MCF 10A (cell line): ENCODE results near the gene AP3D1. TPM values are rescaled to one million over a fixed set of nuclear protein-coding genes. Genes with fewer than 3 reads are reported as not detected.

ENCODE experiments used
- BruUV-seq: library from RNA; stranded (reverse); fragments of 400-500 nt; replicated peaks from 2 replicates; lab custom pipeline; 2021; lab: Mats Ljungman, UMichigan
- CTCF ChIA-PET: fragments of 300-600 bp; sonication (Branson Sonifier 250); formaldehyde crosslinking; extraction: SDS; loops from one replicate; lab custom pipeline; 2021; ENCODE audit warnings: antibody characterized with exemption, inconsistent platforms; lab: Yijun Ruan, JAX
- POLR2A ChIA-PET: fragments of 300-600, 350-650 bp; sonication (Branson Sonifier 250); formaldehyde crosslinking; extraction: SDS; loops from one replicate; lab custom pipeline; 2020; ENCODE audit warnings: antibody characterized with exemption, inconsistent platforms; lab: Yijun Ruan, JAX
- DNase-seq: peaks from one replicate; pipeline ENCODE4 v3.0.0-alpha.2; 2018; ENCODE audit not compliant: unreplicated experiment
- H3K27ac Mint-ChIP-seq: one replicate; pipeline ENCODE4 v1.8.0; 2022; ENCODE audit warnings: mild to moderate bottlenecking, low read depth, mixed read lengths; ENCODE audit not compliant: unreplicated experiment
- H3K27me3 Mint-ChIP-seq: one replicate; pipeline ENCODE4 v1.8.0; 2022; ENCODE audit warnings: mixed read lengths; ENCODE audit not compliant: insufficient read depth, unreplicated experiment
- H3K36me3 Mint-ChIP-seq: one replicate; pipeline ENCODE4 v1.8.0; 2022; ENCODE audit warnings: mild to moderate bottlenecking, moderate library complexity, mixed read lengths; ENCODE audit not compliant: insufficient read depth, unreplicated experiment
- H3K4me1 Mint-ChIP-seq: one replicate; pipeline ENCODE4 v1.8.0; 2022; ENCODE audit warnings: mixed read lengths; ENCODE audit not compliant: insufficient read depth, unreplicated experiment
- H3K4me3 Mint-ChIP-seq: one replicate; pipeline ENCODE4 v1.8.0; 2022; ENCODE audit warnings: mild to moderate bottlenecking, moderate library complexity, mixed read lengths; ENCODE audit not compliant: unreplicated experiment
- H3K9me3 Mint-ChIP-seq: one replicate; pipeline ENCODE4 v1.8.0; 2022; ENCODE audit warnings: mixed read lengths; ENCODE audit not compliant: unreplicated experiment
- CTCF ChIP-seq: fragments of 200-600 bp; IDR thresholded peaks from one replicate; pipeline ENCODE4 v1.8.0; 2022; ENCODE audit warnings: antibody characterized with exemption, mild to moderate bottlenecking; ENCODE audit not compliant: unreplicated experiment
- intact Hi-C: fragments of 100-400 bp; cut with micrococcal nuclease; formaldehyde crosslinking; loops from 2 replicates; pipeline ENCODE4 v1.14.1; 2022
- total RNA-seq: library from RNA; stranded (reverse); gene quantifications from 2 replicates; pipeline ENCODE4 v1.2.3, GENCODE V29; 2022

The AP3D1 gene
- total RNA-seq, 1 experiment from 2014 or later, result 181 TPM

GRCh38 chr19:2097886-2098327 lies 53.5 kb downstream of the AP3D1 start:
- H3K4me3 Mint-ChIP-seq, result no peak overlapping the region
- H3K36me3 Mint-ChIP-seq, result peaks cover 32% of the 10 kb centered on the region
- POLR2A ChIA-PET, result interaction anchor here (0.6 kb wide), 1 partner anchor 121 kb away, joined by 6 read pairs; no protein-coding TSS in a partner anchor
- no peak overlapping the region for H3K27ac Mint-ChIP-seq
- H3K27me3 Mint-ChIP-seq, result no peaks in the 10 kb centered on the region
- intact Hi-C loops, result no loop called here
- CTCF ChIA-PET, result no interaction called here
- no peak for TF ChIP-seq CTCF
- peaks cover 5% of the 10 kb centered on the region for H3K4me1 Mint-ChIP-seq
- no peaks in the 10 kb centered on the region for H3K9me3 Mint-ChIP-seq
- no TSS peak for BruUV-seq
- DNase-seq, result no peak

GRCh38 chr19:2097203-2097885 lies 54.0 kb downstream of the AP3D1 start:
- H3K27me3 Mint-ChIP-seq, result no peaks in the 10 kb centered on the region
- peak overlapping the region; percentile 92 for H3K27ac Mint-ChIP-seq
- H3K36me3 Mint-ChIP-seq, result peaks cover 27% of the 10 kb centered on the region
- intact Hi-C loops, result no loop called here
- ChIA-PET CTCF (interaction anchor here (0.6 to 0.8 kb wide), 4 partner anchors 118 to 698 kb away, joined by 3 to 5 read pairs (median 4); partner anchors contain the start of gene LSM7), POLR2A (interaction anchor here (0.5 to 0.8 kb wide), 3 partner anchors 54 to 853 kb away, joined by 3 to 6 read pairs (median 3); partner anchors contain the start of gene AP3D1)
- no TSS peak for BruUV-seq
- no peak for TF ChIP-seq CTCF
- H3K4me3 Mint-ChIP-seq, result peak overlapping the region; percentile 70
- no peaks in the 10 kb centered on the region for H3K9me3 Mint-ChIP-seq
- H3K4me1 Mint-ChIP-seq, result peaks cover 5% of the 10 kb centered on the region
- no peak for DNase-seq

DNA sequence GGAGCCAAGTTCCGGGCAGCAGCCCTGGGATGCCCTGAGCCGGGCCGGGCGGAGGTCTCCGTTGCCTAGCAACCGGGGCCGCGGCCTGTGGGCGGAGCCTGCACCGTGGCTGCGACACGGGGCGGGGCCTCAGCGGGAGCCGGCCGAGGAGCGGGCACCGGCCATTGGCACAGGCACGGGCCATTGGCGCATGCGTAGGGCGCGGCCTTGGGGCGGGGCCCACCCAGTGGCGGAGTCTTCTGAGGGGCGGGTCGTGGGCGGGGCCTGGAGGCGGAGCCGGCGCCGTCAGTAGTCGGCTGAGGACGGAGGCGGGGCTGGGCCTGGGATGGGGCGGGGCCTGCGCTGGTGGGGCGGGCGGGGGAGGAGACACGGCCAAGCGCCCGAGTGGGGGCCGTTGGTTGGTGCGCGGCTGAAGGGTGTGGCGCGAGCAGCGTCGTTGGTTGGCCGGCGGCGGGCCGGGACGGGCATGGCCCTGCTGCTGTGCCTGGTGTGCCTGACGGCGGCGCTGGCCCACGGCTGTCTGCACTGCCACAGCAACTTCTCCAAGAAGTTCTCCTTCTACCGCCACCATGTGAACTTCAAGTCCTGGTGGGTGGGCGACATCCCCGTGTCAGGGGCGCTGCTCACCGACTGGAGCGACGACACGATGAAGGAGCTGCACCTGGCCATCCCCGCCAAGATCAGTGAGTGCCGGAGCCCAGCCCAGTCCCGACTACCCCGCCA lies 54.7 kb downstream of the AP3D1 start, which contains the start of gene IZUMO4:
TSS of gene IZUMO4 (plus strand) at position 436 of the 723 bp plus-strand sequence. CDS start at position 467, 31 bp downstream.
- H3K4me1 Mint-ChIP-seq, result peaks cover 5% of the 10 kb centered on the region
- no peaks in the 10 kb centered on the region for H3K9me3 Mint-ChIP-seq
- TF ChIP-seq CTCF, result peak; percentile 30
- intact Hi-C loops, result no loop called here
- BruUV-seq, result no TSS peak
- peaks cover 20% of the 10 kb centered on the region for H3K36me3 Mint-ChIP-seq
- POLR2A ChIA-PET, result interaction anchor here (0.8 to 1.5 kb wide), 4 partner anchors 9 to 55 kb away, joined by 3 to 5 read pairs (median 3); partner anchors contain the start of gene AP3D1
- no peaks in the 10 kb centered on the region for H3K27me3 Mint-ChIP-seq
- CTCF ChIA-PET, result interaction anchor here (0.6 to 0.8 kb wide), 4 partner anchors 60 to 697 kb away, joined by 3 to 5 read pairs (median 3); partner anchors contain the start of gene LSM7
- H3K27ac Mint-ChIP-seq, result peak within 1 kb of the TSS; percentile 92
- H3K4me3 Mint-ChIP-seq, result peak within 1 kb of the TSS; percentile 96
- peak; percentile 95 for DNase-seq
